HG03558 (cell line): ENCODE measurements around the gene SLC6A6.
"Not testable (repeated sequence)": the region's sequence is repeated elsewhere in the genome, so short reads cannot be mapped to it uniquely, and the experiment has no call there.

Experiments used
- ATAC-seq: cut with Tn5 transposase; IDR thresholded peaks from one replicate; pipeline ENCODE4 v1.9.1; 2021; ENCODE audit warnings: moderate number of reproducible peaks; ENCODE audit not compliant: unreplicated experiment; ENCODE audit errors: extremely low read depth

Gene SLC6A6

GRCh38 chr3:14431917-14432834 lies 29.8 kb downstream of the SLC6A6 start:
- peak; percentile 68 for ATAC-seq

DNA sequence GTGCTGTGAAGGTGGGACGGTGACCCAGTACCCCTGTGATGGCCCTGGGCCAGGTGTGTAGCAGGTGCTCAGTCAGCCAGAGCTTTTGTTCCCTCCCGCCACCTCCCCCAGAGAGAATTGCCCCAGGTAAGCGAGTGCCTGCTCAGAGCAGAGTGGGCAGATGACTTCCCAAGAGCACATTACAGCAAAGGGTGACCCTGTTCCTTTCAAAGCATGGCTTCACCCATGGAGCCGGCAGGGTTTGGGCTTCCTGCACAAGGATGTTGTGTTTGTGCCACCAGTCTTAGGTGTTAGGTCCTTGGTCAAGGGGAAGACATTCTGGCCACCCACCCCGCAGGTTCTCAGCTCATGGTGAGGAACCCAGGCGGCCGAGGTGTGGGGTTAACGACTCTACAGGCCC lies 30.7 kb downstream of the SLC6A6 start:
- no peak for ATAC-seq

DNA sequence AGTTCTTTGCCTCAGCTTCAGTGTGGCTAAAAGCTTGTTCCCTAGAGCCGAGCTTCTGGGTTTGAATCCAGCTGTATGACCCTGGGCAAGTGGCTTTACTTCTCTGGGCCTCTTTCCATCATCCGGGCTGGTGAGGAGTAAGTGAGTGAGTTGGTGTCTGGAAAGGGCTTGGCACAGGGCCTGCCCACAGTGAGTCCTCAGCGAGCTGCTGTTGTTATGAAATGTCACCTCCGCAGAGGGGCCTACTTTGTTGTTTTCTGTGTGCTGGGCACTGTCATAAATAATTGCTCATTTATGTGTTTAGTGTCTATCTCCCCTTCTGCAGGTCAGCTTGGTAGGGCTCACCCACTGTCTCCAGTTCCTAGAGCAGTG lies 31.7 kb downstream of the SLC6A6 start:
- ATAC-seq: no peak

DNA sequence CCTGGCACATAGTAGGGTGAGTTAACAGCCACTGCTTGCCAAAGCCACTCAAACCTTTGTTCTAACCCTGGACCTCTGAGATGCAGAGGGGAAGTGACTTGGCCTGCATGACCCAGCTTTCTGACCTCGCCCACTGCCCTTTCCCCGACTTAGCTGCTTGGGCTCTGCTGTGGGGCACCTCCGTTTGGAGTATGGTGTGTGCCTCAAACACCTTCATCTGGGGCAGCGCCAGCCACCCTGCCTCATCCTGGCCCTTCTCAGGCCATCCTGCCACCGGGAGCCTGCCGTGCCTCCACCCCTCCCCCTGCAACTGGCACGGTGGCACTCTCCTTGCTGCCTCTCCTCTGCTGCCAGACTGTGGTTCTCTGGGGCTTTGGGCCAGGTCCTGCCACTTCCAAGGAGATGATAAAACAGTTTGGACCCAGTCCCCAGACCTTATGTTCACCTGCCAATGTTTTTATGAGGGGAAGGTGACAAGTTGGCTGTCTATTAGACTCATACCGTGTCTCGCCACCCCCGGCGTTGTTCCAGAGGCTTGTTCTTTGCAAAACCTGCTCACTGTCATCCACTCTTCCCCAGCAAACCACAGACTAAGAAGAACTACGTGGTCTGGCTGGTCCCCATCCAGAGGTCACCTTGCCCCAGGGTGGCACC lies 32.2 kb downstream of the SLC6A6 start:
- no peak for ATAC-seq

GRCh38 chr3:14435175-14436014 lies 33.0 kb downstream of the SLC6A6 start:
- no peak for ATAC-seq

GRCh38 chr3:14436954-14437281 lies 34.5 kb downstream of the SLC6A6 start:
- no peak for ATAC-seq

GRCh38 chr3:14437705-14438104 lies 35.3 kb downstream of the SLC6A6 start:
- not testable (repeated sequence) for ATAC-seq

DNA sequence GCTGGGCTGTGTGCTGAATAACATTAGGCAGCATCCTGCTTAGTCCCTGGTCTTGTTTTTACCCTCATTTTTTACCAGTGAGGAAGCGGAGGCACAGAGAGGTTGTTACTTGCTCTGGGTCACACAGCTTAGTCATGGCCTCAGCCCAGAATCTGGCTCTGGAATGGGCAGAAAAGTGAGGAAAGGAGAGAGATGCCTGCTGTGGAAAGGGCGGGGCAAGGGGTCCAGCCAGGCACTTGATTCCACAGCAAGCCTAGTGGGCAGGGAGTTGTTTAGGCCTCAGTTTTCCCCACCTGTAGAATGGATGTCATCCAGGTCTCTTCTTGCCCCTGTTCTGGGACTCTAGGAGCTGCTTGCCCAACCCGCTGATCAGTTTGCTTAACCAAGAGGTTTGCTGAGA lies 35.9 kb downstream of the SLC6A6 start:
- ATAC-seq: no peak

- ATAC-seq: no peak
Measured at GRCh38 chr3:14438929-14439328, 36.5 kb downstream of the SLC6A6 start.

DNA sequence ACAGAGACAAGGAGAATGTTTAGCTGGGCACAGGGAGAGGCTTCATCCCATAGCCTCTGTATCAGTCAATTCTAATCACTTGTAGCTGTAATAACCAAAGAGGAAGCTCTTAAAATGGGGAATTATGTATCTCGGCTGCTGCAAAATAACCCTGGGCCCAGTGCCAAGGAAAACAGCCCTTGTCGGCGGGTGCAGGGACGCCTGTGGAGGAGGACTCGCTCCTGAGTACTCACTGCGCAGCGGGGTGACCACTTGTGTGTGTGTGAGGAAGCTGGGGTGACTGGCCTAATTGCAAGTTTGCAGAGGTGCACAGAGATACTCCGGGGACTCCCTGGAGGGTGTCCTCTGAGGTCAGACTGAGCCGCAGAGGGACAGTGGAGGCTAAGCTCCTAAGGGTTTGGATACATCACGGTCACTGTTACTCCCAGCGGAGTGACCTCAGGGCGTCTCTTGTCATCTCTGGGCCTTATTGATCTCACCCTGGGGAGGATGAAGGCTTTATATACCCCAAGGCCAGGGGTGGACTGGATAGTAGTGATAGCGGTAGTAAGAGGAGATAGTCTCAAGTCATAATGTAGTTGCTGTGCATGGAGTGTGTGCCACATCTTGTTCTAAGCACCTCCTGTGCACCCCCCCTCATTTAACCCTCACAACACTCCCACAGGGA lies 37.2 kb downstream of the SLC6A6 start:
- no peak for ATAC-seq

- ATAC-seq: no peak
Measured at GRCh38 chr3:14440168-14440518, 37.7 kb downstream of the SLC6A6 start.

- ATAC-seq: no peak
Measured at GRCh38 chr3:14440531-14441239, 38.3 kb downstream of the SLC6A6 start.

GRCh38 chr3:14441240-14441919 lies 39.0 kb downstream of the SLC6A6 start:
- no peak for ATAC-seq

- no peak for ATAC-seq
Measured at GRCh38 chr3:14441920-14442300, 39.5 kb downstream of the SLC6A6 start.

- no peak for ATAC-seq
Measured at GRCh38 chr3:14444380-14444779, 42.0 kb downstream of the SLC6A6 start.

DNA sequence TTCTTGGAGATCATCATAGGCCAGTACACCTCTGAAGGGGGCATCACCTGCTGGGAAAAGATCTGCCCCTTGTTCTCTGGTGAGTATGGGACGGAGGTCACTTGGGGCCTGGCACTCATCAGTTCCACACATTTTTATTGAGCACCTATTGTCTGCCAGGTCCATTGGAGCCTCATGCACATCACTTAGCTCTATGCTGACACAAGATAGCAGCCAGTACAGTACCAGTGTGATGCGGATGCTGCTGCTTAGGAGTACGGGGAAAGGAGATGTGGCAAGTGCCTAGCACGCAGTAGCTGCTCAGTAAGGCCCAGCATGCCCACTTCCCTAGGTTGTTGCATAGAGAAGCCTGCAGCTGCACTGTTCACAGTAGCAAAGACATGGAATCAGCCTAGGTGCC lies 43.4 kb downstream of the SLC6A6 start:
- ATAC-seq: no peak

DNA sequence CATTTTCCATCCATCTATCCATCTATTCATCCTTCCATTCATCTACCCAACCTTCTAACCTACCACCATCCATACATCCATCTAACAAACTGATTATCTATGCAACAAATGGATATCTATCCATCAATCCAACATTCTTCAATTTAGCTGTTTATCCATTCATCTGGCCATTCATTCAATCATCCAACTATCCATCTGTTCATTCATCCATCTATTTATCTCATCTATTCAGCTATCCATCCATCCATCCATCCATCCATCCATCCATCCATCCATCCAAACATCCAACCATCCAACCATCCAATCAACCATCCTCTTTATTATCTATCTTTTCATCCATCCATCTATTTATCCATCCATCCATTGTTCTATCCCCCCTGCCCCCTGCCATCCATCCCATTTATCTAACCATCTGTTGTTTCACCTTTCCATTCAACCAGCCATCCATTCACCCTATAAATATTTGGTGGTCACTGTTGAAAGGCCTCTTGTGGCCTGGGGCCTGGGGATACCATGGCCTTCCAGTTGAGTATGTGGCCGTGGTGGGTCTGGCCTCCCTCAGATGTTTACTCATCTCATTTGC lies 44.7 kb downstream of the SLC6A6 start:
- no peak for ATAC-seq

- no peak for ATAC-seq
Measured at GRCh38 chr3:14448063-14448462, 45.7 kb downstream of the SLC6A6 start.
